Measurements from ENCODE around the gene IPCEF1. TPM values are rescaled to one million over a fixed set of nuclear protein-coding genes. Genes with fewer than 3 reads are reported as not detected.

Gene IPCEF1
- total and polyA plus RNA-seq, 4 experiments from 2014 or later = 67.7 to 97.7 (median 82.2) TPM

GRCh38 chr6:154122195-154122925 is 234.2 kb downstream of the IPCEF1 start:
- DNase-seq = no peak
- POLR2A ChIA-PET (ENCODE audit: partially characterized antibody) = no interaction called here

DNA sequence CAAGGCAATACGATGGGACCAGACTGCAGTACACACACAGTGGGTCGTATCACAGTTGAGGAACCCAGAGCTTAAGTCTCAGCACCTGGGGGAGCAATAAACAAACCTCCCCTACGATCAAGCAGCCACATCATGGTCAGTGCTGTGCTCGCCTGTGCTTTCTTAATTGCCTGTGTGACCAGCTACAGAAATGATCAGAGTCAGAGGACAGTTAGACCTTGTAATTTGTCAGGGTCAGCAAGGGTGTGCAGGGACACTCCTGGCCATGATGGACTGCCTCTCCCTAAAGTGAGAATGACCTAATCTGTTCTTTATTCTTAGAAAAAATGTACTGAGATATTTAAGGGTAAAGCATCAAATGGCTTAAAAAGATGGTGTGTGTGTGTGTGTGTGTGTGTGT is 239.1 kb downstream of the IPCEF1 start:
- H3K9me3 ChIP-seq (ENCODE audit: control insufficient read depth in 1 of 2, low read length in 2 of 2) = no peaks in the 10 kb centered on the region
- CTCF ChIA-PET (ENCODE audit: partially characterized antibody) = no interaction called here
- DNase-seq = no peak
- Mint-ChIP-seq H3K27ac (no peak overlapping the region), H3K9me3 (peaks cover 0 to 2% (median 0%) of the 10 kb centered on the region in 8 donors), H3K4me3 (no peak overlapping the region), H3K4me1 (no peaks in the 10 kb centered on the region), H3K27me3 (peaks cover 8 to 12% of the 10 kb centered on the region in 2 donors), H3K36me3 (no peaks in the 10 kb centered on the region)
- H3K27me3 ChIP-seq (ENCODE audit: insufficient read depth, low read length) = no peaks in the 10 kb centered on the region
- H3K4me3 ChIP-seq (ENCODE audit: low read length in 2 of 2) = no peak overlapping the region
- intact Hi-C loops (cut with micrococcal nuclease) = no loop called here
- POLR2A ChIA-PET (ENCODE audit: partially characterized antibody) = no interaction called here
- no peaks in the 10 kb centered on the region for H3K36me3 ChIP-seq (ENCODE audit: insufficient read depth, low read length)
- no peak overlapping the region for H3K27ac ChIP-seq (ENCODE audit: low read depth, low read length)
- no peaks in the 10 kb centered on the region for H3K4me1 ChIP-seq (ENCODE audit: insufficient read depth, low read length)

More at GRCh38 chr6:154122195-154122925, 234.2 kb downstream of the IPCEF1 start:
- Mint-ChIP-seq H3K36me3 (no peaks in the 10 kb centered on the region), H3K27ac (no peak overlapping the region), H3K9me3 (peaks cover 0 to 4% (median 0%) of the 10 kb centered on the region in 8 donors), H3K4me3 (no peak overlapping the region), H3K27me3 (peaks cover 5 to 6% of the 10 kb centered on the region in 2 donors), H3K4me1 (no peaks in the 10 kb centered on the region)
- H3K36me3 ChIP-seq (ENCODE audit: insufficient read depth, low read length) = no peaks in the 10 kb centered on the region
- no peak overlapping the region for H3K27ac ChIP-seq (ENCODE audit: low read depth, low read length)
- no peaks in the 10 kb centered on the region for H3K9me3 ChIP-seq (ENCODE audit: control insufficient read depth in 1 of 2, low read length in 2 of 2)
- CTCF ChIA-PET (ENCODE audit: partially characterized antibody) = no interaction called here
- intact Hi-C loops (cut with micrococcal nuclease) = no loop called here
- H3K4me3 ChIP-seq (ENCODE audit: low read length in 2 of 2) = no peak overlapping the region
- H3K4me1 ChIP-seq (ENCODE audit: insufficient read depth, low read length) = no peaks in the 10 kb centered on the region
- H3K27me3 ChIP-seq (ENCODE audit: insufficient read depth, low read length) = no peaks in the 10 kb centered on the region

GRCh38 chr6:154113392-154113791 is 243.2 kb downstream of the IPCEF1 start:
- Mint-ChIP-seq H3K4me3 (no peak overlapping the region), H3K27me3 (peaks cover 7% of the 10 kb centered on the region in 2 donors), H3K9me3 (peaks cover 0 to 4% (median 0%) of the 10 kb centered on the region in 8 donors), H3K27ac (no peak overlapping the region), H3K4me1 (no peaks in the 10 kb centered on the region), H3K36me3 (no peaks in the 10 kb centered on the region)
- Histone ChIP-seq H3K36me3 (ENCODE audit: insufficient read depth, low read length) (no peaks in the 10 kb centered on the region), H3K27me3 (ENCODE audit: insufficient read depth, low read length) (no peaks in the 10 kb centered on the region), H3K27ac (ENCODE audit: low read depth, low read length) (no peak overlapping the region), H3K9me3 (ENCODE audit: control insufficient read depth in 1 of 2, low read length in 2 of 2) (no peaks in the 10 kb centered on the region), H3K4me3 (ENCODE audit: low read length in 2 of 2) (no peak overlapping the region), H3K4me1 (ENCODE audit: insufficient read depth, low read length) (no peaks in the 10 kb centered on the region)
- POLR2A ChIA-PET (ENCODE audit: partially characterized antibody) = no interaction called here
- DNase-seq = no peak
- CTCF ChIA-PET (ENCODE audit: partially characterized antibody) = no interaction called here
- intact Hi-C loops (cut with micrococcal nuclease) = no loop called here

DNA sequence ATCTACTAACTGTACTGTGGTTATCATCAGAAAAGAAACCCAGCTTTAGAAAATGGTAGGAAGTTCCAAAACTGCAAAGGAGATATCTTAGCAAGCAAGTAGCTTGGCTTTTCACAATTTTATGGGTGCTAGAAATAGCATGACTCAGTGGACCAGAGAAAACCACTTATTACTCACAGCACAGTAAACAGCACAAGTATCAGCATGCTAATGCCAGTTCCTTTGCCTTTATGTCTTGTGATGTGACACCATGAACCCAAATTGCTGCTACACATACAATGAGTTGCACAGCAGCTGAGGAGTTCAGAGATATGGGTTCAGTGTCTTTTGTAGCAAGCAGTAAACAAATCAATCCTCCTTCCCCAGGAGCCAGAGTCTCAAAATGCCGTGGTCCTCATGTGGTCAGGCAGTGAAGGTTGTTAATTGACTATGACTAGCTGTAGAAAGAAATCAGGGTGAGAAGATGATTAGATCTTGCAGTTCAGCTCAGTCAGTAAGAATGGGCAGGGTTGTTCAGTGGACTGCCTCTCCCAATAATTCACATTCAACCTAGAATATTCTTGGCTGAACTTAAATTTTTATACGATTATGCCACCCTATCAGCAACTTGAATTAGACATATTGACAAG is 244.3 kb downstream of the IPCEF1 start:
- Mint-ChIP-seq H3K27ac (no peak overlapping the region), H3K9me3 (peaks cover 0 to 4% (median 0%) of the 10 kb centered on the region in 8 donors), H3K36me3 (no peaks in the 10 kb centered on the region), H3K4me3 (no peak overlapping the region), H3K4me1 (no peaks in the 10 kb centered on the region), H3K27me3 (peaks cover 7 to 10% of the 10 kb centered on the region in 2 donors)
- H3K9me3 ChIP-seq (ENCODE audit: control insufficient read depth in 1 of 2, low read length in 2 of 2) = no peaks in the 10 kb centered on the region
- intact Hi-C loops (cut with micrococcal nuclease) = no loop called here
- no peak for DNase-seq
- no peaks in the 10 kb centered on the region for H3K4me1 ChIP-seq (ENCODE audit: insufficient read depth, low read length)
- H3K27ac ChIP-seq (ENCODE audit: low read depth, low read length) = no peak overlapping the region
- no peaks in the 10 kb centered on the region for H3K27me3 ChIP-seq (ENCODE audit: insufficient read depth, low read length)
- H3K4me3 ChIP-seq (ENCODE audit: low read length in 2 of 2) = no peak overlapping the region
- ChIA-PET CTCF (ENCODE audit: partially characterized antibody) (no interaction called here), POLR2A (ENCODE audit: partially characterized antibody) (no interaction called here)
- no peaks in the 10 kb centered on the region for H3K36me3 ChIP-seq (ENCODE audit: insufficient read depth, low read length)

DNA sequence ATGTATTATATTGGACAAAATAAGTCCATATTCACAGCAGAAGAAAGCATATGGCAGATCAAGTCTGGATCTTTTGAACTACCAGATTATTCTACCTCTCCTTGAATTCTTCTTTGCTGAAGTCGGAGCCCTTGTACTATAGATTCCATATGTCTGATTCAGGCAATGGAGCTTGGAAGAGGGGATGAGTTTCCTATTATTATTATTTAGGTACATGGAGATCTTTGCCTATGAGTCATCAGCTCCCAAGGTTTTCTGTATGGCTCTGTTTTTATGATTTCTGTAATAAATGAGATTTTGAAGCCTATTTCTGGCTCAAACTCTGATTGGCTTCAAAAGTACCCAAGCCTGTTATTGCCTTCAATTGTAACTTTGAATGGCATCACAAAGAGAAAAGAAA is 245.6 kb downstream of the IPCEF1 start:
- no peak for DNase-seq
- POLR2A ChIA-PET (ENCODE audit: partially characterized antibody) = no interaction called here
- no peaks in the 10 kb centered on the region for H3K36me3 Mint-ChIP-seq

GRCh38 chr6:154106251-154106650 is 250.4 kb downstream of the IPCEF1 start:
- Histone ChIP-seq H3K4me3 (ENCODE audit: low read length in 2 of 2) (no peak overlapping the region), H3K9me3 (ENCODE audit: control insufficient read depth in 1 of 2, low read length in 2 of 2) (no peaks in the 10 kb centered on the region), H3K4me1 (ENCODE audit: insufficient read depth, low read length) (no peaks in the 10 kb centered on the region), H3K27ac (ENCODE audit: low read depth, low read length) (no peak overlapping the region), H3K27me3 (ENCODE audit: insufficient read depth, low read length) (no peaks in the 10 kb centered on the region), H3K36me3 (ENCODE audit: insufficient read depth, low read length) (no peaks in the 10 kb centered on the region)
- Mint-ChIP-seq H3K4me3 (no peak overlapping the region), H3K9me3 (peaks cover 0 to 13% (median 5%) of the 10 kb centered on the region in 8 donors), H3K27me3 (peaks cover 9 to 12% of the 10 kb centered on the region in 2 donors), H3K36me3 (no peaks in the 10 kb centered on the region), H3K4me1 (no peaks in the 10 kb centered on the region), H3K27ac (no peak overlapping the region)
- DNase-seq = no peak
- POLR2A ChIA-PET (ENCODE audit: partially characterized antibody) = no interaction called here
- CTCF ChIA-PET (ENCODE audit: partially characterized antibody) = no interaction called here
- intact Hi-C loops (cut with micrococcal nuclease) = no loop called here

More for the DNA sequence above, 245.6 kb downstream of the IPCEF1 start:
- H3K27me3 ChIP-seq (ENCODE audit: insufficient read depth, low read length) = no peaks in the 10 kb centered on the region
- Mint-ChIP-seq H3K9me3 (peaks cover 0 to 8% (median 0%) of the 10 kb centered on the region in 8 donors), H3K27ac (no peak overlapping the region), H3K27me3 (peaks cover 7 to 11% of the 10 kb centered on the region in 2 donors), H3K4me1 (no peaks in the 10 kb centered on the region), H3K4me3 (no peak overlapping the region)
- CTCF ChIA-PET (ENCODE audit: partially characterized antibody) = no interaction called here
- H3K27ac ChIP-seq (ENCODE audit: low read depth, low read length) = no peak overlapping the region
- intact Hi-C loops (cut with micrococcal nuclease) = no loop called here
- no peaks in the 10 kb centered on the region for H3K9me3 ChIP-seq (ENCODE audit: control insufficient read depth in 1 of 2, low read length in 2 of 2)
- no peaks in the 10 kb centered on the region for H3K36me3 ChIP-seq (ENCODE audit: insufficient read depth, low read length)
- H3K4me3 ChIP-seq (ENCODE audit: low read length in 2 of 2) = no peak overlapping the region
- H3K4me1 ChIP-seq (ENCODE audit: insufficient read depth, low read length) = no peaks in the 10 kb centered on the region
